Measurements from ENCODE around the gene MUC4. TPM values are rescaled to one million over a fixed set of nuclear protein-coding genes. Genes with fewer than 3 reads are reported as not detected.

The MUC4 gene
- total and polyA plus RNA-seq, 10 of the 15 experiments (the other 5 are each of a cell fraction or from before 2014, with no cell fraction given): 0.02 to 0.46 (median 0.27) TPM; not detected in 4

DNA sequence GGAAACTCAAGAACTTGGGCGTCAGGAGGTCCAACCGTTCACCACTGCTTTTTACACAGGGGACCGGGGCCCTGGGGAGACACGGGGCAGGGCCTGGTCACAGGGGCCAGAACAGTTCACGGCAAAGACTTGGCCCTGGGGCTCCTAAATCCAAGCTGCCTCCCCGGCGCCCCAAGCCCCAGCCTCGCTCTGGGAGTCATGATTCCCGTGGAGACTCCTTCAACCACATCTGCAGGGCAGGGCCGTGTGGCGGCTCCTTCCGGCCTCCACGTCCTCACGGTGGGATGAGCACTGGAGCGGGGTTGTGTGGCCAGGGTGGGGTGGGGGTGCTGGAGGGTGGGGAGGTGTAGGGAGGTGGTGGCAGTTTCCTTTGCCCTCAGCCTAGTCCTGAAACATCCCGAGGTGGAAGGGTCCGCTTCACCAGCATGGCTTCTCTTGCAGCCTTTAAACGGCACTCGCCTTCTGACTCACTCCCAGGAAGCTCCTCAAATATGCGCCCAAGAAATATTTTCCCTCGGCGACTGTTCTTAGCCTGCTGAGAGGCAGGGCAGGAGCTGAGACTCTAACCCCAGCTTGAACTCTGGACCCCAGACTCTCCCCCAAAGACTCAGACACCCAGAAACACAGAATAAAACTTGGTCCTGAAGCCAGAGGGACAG, 1.8 kb downstream of the MUC4 start:
- no peak for ATAC-seq
- no peak for DNase-seq (ENCODE audit: low read depth, low spot score)
- intact Hi-C loops (cut with micrococcal nuclease; ENCODE audit: unreplicated experiment): no loop called here
- Histone ChIP-seq H3K27me3 (replicated peaks in 1 of 2; ENCODE audit: control insufficient read depth in 2 of 2, insufficient read depth in 2 of 2, low read length in 1 of 2) (no peaks in the 10 kb centered on the region; a peak in 2 of 4 replicates), H4K20me1 (ENCODE audit: control insufficient read depth, insufficient read depth) (no peaks in the 10 kb centered on the region), H3K4me2 (ENCODE audit: control insufficient read depth, insufficient read depth) (no peak overlapping the region), H3K27ac (ENCODE audit: control insufficient read depth, insufficient read depth) (no peak overlapping the region), H3K9me3 (replicated peaks; ENCODE audit: control insufficient read depth, insufficient read depth, low read length) (no peaks in the 10 kb centered on the region; the same call in 2 of the 3 replicates), H2AFZ (ENCODE audit: control insufficient read depth, low read depth, low read length) (no peak overlapping the region), H3K36me3 (ENCODE audit: control insufficient read depth in 2 of 2, insufficient read depth in 2 of 2, low read length in 1 of 2) (no peaks in the 10 kb centered on the region), H3K9ac (ENCODE audit: control insufficient read depth, insufficient read depth, low read length) (no peak overlapping the region), H3K79me2 (ENCODE audit: control insufficient read depth, insufficient read depth, low read length) (no peaks in the 10 kb centered on the region), H3K4me3 (no peak overlapping the region), H3K4me1 (ENCODE audit: control insufficient read depth, insufficient read depth, low read length) (no peaks in the 10 kb centered on the region)
- BruUV-seq (replicated peaks): no TSS peak
- POLR2A ChIA-PET: no interaction called here
- CTCF ChIA-PET: no interaction called here
- SMC1A ChIA-PET (ENCODE audit: uncharacterized antibody, unreplicated experiment): no interaction called here
- WGBS (ENCODE audit: insufficient coverage, insufficient replicate concordance, low lambda C conversion rate, missing lambda C conversion rate): 51% methylated on average over 22 of the region's 22 CpGs
- TF ChIP-seq, protein P1, sequence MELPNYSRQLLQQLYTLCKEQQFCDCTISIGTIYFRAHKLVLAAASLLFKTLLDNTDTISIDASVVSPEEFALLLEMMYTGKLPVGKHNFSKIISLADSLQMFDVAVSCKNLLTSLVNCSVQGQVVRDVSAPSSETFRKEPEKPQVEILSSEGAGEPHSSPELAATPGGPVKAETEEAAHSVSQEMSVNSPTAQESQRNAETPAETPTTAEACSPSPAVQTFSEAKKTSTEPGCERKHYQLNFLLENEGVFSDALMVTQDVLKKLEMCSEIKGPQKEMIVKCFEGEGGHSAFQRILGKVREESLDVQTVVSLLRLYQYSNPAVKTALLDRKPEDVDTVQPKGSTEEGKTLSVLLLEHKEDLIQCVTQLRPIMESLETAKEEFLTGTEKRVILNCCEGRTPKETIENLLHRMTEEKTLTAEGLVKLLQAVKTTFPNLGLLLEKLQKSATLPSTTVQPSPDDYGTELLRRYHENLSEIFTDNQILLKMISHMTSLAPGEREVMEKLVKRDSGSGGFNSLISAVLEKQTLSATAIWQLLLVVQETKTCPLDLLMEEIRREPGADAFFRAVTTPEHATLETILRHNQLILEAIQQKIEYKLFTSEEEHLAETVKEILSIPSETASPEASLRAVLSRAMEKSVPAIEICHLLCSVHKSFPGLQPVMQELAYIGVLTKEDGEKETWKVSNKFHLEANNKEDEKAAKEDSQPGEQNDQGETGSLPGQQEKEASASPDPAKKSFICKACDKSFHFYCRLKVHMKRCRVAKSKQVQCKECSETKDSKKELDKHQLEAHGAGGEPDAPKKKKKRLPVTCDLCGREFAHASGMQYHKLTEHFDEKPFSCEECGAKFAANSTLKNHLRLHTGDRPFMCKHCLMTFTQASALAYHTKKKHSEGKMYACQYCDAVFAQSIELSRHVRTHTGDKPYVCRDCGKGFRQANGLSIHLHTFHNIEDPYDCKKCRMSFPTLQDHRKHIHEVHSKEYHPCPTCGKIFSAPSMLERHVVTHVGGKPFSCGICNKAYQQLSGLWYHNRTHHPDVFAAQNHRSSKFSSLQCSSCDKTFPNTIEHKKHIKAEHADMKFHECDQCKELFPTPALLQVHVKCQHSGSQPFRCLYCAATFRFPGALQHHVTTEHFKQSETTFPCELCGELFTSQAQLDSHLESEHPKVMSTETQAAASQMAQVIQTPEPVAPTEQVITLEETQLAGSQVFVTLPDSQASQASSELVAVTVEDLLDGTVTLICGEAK (IDR thresholded peaks at IDR 0.05; ENCODE audit: borderline replicate concordance): no peak
- TF ChIP-seq, protein P2, sequence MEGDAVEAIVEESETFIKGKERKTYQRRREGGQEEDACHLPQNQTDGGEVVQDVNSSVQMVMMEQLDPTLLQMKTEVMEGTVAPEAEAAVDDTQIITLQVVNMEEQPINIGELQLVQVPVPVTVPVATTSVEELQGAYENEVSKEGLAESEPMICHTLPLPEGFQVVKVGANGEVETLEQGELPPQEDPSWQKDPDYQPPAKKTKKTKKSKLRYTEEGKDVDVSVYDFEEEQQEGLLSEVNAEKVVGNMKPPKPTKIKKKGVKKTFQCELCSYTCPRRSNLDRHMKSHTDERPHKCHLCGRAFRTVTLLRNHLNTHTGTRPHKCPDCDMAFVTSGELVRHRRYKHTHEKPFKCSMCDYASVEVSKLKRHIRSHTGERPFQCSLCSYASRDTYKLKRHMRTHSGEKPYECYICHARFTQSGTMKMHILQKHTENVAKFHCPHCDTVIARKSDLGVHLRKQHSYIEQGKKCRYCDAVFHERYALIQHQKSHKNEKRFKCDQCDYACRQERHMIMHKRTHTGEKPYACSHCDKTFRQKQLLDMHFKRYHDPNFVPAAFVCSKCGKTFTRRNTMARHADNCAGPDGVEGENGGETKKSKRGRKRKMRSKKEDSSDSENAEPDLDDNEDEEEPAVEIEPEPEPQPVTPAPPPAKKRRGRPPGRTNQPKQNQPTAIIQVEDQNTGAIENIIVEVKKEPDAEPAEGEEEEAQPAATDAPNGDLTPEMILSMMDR (IDR thresholded peaks at IDR 0.05 in 2 of 3, conservative IDR thresholded peaks at IDR 0.05 in 1 of 3; ENCODE audit: control insufficient read depth in 2 of 3, extremely low read depth in 1 of 3, insufficient read depth in 1 of 3, low read depth in 3 of 3, low read length in 3 of 3): no peak
- RAD21 ChIA-PET (ENCODE audit: unreplicated experiment): no interaction called here
- FAIRE-seq: no peak
- in situ Hi-C loops (cut with MboI): loop anchor here (10.0 kb wide), 1 partner anchor 55 kb away; no protein-coding TSS in a partner anchor

Measured in GM12878 (cell line).